GM18511 (cell line): ENCODE measurements around the gene MAB21L4.

ENCODE experiments used
- ATAC-seq: cut with Tn5 transposase; IDR thresholded peaks from one replicate; pipeline ENCODE4 v1.9.1; 2021; ENCODE audit warnings: mild to moderate bottlenecking, moderate library complexity; ENCODE audit not compliant: unreplicated experiment

The MAB21L4 gene

DNA sequence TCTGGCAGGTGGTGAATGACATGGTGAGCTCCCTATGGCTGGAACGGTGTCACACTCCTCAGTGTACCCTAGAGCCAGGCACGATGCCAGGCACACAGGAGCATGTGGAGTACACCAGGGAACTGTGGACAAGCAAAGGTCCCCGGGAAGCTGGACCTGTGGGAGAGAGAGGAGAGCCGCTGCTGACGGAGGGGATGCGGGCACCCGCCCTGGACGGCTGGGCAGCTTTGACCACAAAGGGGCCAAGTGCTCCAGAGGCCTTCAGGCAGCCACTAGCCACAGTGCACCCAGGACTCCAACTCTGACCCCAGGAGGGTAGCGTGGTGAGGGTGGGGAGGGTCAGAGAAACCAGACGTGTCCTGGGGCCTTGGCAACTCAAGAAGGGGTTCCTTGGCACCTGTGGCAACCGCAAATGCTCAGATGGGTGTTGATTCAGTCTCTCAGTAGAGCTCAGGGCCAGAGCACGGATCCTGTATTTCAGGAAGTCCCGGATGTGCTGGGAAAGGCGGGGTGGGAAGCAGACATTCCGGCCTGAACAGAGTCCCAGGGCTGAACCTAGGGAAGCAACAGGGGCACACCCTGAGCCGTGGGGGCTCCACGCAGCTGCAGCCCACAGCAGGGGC, 2.3 kb upstream of the MAB21L4 start:
- ATAC-seq: no peak

DNA sequence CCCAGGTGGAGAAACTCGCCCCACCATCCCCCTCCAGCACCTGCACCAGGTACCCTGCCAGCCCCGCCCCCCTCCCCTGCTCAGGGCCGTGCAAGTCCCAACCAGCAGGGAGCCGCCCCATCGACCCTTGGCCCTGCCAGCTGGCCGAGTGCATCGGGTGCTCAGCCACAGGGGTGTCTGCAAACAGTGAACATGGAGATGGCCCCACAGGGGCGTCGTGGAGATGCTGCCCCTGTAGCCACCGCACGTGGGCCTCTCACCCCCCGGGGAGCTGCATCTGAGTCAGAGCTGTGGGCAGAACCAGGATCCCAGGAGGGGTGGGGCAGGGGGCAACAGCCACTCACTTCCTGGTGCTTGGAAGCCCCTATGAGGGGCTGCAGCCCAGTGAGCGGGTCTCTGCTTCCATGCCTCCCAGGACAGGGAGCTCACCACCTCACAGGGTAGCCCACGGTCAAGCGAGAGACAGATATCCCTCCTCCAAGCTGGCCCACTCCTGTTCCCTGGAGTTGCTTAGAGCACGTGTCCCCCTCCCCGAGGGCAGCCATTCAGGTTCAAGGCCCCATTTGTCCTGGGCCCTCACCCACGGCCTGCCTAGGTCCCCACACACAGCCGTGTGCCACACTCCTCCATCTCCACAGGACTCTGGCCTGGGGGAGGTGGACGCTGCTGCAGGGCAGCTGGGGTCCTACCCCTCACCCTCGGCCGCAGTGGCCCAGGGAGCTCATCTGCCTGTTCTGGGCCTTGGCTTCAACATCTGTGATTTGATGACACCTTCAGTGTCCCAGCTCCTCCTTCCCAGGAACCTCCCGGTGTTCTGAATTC, 1.1 kb upstream of the MAB21L4 start:
- no peak for ATAC-seq

DNA sequence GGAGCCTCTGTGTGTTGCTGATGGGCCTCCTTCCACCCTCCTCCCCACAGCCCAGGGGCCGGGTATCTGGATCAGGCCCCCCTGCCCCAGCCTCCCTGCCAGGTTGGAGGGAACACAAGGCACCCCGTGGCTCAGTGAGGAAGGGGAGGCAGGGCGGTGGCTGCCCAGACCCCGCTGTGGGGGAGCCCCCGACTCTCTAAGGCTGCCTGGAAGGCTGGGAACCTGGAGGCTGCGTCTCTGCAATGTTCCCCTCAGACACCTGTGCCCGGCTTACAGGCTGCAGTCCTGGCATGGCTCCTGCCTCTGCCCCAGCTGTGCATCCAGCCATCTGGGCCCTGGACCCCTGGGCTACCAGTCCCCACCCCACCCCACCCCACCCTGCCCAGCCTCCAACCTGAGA, 438 bp upstream of the MAB21L4 start:
- ATAC-seq: no peak

DNA sequence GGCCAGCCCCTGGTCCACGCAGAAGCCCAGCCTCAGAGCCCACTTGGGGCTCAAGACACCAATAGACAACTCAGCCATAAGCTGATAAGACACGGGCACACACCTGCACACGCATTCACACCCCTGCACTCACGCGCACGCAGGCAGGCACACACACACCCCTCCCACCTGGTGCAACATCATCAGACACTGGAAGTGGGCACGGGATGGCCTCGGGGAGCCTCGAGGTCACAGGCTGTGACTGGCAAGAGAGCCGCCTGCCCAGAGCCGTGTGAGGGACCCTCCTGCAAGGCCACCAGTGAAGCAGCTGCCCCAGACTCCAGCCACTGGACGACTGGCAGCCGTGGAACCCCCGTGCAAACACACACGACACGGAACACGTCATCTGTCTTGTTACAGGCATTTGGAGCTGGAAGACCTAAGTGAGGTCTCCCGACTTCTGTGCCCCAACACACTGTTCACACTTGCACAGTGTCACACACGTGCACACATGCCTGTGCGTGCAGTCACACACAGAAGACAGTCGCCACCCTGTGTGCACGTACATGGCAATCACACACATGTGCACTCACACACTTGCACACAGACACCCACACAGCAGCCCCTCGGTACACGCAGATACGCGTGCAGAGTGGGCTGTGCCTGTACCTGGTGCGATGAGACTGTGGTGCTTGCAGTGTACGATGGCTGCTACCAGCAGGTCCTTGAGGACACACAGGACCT, 959 bp downstream of the MAB21L4 start:
- ATAC-seq: no peak

DNA sequence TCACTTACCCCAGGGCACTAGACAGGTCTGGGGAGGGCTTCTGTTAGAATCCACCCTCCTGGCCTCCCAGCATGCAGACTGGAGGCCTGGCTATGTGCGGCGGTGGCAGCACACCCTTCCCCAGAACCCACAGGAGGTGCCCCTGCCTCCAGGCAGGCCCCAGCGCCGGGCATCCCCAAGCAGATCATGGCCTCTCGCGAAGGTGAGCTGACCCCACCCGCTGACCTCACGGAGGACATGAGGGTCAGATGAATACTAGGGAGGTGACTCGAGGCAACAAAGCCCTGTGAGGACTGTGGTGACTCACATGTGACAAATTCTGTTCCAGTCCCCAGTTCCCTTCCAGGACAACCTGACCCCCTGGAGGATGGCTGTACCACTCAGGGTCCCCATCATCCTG, 1.9 kb downstream of the MAB21L4 start:
- no peak for ATAC-seq

DNA sequence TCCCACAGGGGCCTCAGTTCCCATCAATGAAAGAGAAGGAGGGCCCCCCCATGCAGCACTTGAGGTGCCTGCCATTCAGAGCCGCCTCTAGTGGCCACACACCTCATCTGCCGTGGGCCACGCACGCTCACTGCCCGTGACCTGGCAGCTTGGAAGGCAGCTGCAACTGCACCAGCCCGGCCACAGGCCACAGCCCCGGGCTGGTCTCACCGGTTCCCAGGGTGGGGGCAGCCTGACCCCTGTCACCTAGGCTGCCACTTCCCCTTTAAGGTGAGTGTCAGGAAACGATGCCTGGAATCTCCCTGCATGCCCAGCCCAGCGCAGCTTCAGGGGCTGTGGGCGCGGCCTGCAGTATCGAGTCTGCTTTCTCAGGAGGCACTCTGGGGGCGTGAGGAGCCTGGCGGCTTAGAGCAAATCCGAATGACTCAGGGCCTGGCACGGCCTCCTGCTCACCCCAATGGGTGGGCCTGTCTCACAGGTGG, 2.6 kb downstream of the MAB21L4 start:
- ATAC-seq: no peak

DNA sequence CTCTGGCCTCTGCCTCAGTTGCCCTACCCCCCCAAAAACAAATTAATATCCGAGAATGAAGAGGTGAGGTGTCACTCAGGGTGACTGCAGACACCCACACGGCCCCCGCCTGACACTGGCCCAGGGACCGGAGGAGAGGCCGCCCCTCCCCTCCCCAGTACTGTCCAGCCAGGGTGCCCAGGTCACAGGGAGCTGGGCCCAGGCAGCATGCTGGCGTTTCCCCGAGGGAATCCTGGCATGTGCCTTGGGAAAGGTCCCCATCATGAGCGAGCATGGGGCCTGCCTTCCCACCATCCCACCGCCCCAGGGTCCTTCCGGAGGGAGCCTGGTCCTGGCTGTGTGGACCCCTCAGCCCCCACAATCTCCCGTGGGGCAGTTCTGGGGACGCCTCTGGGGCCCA, 3.0 kb downstream of the MAB21L4 start:
- ATAC-seq: no peak

DNA sequence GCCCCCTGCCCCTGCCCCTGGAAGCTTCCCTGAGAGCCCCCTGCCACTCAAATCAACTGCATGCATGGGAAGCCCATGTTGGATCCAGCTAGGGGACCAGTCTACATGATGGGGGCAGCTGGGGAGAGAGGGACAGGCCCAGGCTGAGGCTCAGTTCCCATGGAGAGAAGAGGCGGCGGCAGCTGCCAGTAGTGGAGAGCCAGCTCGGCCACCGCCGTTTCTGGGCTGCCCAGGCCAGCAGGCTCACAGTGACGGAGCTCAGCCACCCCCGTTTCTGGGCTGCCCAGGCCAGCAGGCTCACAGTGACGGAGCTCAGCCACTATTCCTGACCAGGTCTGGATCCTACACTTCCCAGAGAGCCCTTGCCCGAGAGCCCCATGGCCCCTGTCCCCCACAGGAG, 3.6 kb downstream of the MAB21L4 start:
- no peak for ATAC-seq

DNA sequence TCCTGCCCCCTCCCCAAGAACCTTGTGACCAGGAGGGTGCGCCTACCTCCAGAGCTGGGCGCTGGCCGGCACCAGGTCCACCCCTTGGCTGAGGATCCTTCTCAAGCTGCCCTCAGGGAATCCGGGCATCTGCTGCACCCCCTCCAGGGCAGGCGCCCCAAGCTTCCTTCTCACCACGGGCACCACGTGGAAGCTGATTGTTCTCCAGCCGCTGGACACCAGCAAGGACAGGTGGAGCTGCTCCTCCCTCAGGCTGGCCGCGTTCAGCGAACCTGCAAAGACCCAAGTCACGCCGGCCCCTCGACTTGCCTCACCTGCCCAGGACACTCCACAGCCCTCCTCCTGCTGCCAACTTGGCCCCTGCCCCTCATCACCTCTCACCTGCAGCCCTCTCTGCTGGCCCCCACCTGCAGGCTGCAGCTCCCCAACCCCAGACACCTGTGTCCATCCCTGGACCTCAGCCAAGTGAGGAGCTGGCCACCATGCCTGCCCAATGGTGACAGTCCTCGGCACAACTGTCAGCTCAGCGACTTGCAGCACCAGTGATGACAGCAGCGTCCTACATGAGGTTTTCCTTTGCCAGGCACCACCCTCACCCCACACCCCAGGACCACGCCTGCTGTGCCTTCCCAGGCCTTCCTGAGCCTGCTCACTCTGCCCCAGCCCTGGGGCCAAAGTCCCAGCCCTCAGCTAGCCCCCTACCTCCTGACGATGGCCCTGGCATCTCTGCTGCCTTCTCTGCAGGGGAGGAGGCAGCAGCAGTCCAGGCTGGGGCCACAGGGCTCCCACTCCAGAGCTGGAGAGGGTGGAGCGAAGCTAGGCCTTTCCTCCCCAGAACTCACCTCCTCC, 4.2 kb downstream of the MAB21L4 start:
- ATAC-seq: no peak

DNA sequence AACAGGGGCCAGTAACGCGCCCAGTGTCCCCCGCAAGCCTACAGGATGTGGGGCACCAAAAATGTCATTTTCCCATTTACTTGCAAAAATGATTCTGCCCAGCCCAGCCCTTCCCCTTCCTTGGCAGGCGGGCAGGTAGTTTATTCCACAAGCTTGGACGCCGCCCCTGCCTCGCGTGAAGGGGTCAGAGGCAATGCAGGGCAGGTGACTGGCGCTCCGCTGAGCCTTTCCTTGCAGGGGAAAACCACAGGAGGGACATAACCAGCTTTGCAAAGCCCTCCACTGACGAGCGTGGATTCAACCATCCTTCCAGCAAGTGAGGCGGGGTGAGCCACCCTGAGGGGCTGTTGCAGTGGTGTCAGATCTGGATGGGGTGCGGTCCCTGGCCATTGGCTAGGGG, 5.3 kb downstream of the MAB21L4 start:
- no peak for ATAC-seq

DNA sequence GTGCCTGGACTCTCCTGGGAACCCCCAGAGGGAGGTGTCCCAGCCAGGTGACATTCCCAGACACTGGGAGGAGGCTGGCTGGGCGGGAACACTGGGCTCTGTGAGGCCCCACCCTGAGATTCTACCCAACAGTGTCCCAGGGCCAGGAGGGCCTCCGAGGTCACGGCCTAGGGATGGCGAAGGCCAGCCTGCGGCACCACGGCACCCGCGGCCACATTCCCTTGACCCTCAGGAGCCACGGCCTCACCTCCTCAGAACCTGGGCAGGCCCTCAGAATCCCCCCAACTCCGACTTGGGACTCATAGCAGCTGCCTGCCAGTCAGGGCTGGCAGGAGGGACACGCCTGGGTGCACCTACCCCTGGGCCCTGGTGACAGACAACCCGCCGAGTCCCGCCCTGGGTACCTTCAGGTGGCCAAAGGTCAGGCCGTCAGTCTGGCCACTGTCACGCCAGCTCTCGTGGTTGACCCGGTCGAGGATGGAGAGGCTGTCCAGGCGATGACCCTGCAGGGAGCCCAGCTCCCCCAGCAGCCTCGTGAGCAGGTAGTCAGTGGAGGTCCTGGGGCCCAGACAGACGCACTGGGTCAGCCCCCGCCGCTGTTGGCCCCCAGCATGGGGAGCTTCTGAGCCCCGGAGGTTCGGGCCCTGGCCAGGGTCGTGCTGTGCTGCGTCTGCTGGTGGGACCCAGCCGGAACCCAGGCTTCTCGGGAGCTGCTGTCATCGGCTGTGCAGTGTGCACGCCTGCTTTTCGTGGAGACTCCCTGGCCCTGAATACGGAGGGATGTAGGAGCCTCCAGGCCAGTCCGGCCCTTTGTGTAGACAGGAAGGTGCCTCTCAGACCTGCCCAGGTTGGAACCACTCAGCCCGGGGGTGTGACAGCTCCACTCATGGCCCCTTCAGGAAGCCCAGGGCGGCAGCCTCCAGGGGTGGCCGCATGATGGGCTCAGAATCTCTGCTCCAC, 6.1 kb downstream of the MAB21L4 start:
- ATAC-seq: no peak

DNA sequence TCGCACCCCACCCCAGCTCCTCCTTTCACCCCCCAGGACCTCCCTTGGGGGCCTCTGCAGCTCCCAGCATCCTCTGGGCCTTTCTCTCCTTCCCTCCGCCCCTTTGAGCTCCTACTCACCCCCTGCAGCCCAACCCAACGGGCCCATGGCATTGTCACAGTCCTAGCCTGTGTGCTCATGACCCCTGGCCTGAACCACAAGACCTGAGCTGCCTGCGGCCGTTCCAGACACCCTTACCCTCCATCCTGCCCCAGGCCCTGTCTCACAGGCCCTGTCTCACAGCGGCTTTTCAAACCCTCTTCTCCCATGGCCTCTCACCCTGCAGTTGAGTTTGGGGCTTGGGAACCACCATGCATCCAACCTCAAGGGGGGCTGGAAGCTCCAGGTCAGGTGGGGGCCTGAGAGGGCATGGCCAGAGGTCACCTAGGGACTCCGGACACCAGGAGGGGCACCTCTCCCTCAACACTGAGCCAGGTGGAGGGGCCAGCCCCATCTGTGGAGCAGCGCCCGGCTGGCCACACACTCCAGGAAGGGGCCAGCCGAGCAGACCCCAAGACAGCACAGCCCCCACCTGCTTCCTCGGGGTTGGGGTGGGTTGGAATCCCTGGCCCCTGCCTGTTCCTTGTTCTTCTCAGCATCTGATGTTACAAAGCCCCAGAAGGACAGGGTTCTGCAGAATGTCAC, 6.9 kb downstream of the MAB21L4 start:
- no peak for ATAC-seq

DNA sequence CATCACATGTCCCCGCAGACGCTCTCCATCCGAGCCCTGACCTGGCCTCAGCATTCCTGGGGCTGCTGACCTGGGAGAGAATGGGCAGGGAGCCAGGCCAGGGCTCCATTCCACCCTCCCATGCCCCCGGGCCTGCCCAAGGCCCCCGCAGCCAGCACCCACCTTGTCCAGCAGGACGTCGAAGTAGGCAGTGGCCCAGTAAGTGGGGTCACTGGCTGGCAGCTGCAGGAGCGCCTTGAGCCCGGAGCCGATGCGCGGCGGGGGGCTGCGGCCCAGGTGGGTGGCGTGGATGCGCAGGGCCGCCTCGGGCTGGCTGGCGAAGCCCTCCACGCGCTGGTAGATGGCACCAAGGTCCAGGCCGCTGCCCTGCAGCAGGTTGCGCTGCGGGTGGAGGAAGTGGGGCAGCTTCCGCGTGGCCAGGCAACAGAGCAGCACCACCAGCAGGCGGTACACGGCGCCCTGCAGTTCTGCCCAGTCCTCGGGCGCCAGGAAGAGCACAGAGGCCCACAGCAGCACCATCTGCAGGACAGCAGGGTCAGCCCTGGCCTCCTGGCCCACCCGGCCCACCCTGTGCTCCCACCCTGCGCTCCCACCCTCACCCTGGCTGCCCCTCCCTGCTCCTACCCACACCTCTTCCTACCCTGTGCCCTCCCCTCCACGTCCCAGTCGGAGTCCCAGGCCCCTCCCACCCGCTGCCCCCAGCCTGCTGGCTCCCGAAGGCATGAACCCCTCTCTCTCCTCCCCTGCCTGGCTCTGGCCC, 7.6 kb downstream of the MAB21L4 start:
- ATAC-seq: no peak

DNA sequence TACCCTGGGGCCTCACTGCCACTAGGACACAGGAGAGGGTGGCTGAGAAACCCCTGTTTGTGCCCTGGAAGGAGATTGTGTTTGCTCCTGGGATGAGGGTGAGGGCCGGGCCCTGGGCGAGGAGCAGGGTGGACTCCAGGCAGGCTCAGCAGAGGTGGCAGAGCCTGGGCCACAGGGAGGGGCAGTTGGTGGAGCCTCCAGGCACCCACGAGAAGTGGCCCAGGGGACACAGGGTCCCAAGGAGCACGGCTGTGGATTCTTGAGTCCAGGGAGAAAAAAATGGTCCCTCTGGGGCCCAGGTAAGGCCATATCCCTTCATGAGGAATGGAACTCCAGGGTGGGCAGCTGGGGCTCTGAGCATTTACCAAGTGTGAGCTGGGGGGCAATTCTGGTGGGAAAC, 8.3 kb downstream of the MAB21L4 start:
- no peak for ATAC-seq

DNA sequence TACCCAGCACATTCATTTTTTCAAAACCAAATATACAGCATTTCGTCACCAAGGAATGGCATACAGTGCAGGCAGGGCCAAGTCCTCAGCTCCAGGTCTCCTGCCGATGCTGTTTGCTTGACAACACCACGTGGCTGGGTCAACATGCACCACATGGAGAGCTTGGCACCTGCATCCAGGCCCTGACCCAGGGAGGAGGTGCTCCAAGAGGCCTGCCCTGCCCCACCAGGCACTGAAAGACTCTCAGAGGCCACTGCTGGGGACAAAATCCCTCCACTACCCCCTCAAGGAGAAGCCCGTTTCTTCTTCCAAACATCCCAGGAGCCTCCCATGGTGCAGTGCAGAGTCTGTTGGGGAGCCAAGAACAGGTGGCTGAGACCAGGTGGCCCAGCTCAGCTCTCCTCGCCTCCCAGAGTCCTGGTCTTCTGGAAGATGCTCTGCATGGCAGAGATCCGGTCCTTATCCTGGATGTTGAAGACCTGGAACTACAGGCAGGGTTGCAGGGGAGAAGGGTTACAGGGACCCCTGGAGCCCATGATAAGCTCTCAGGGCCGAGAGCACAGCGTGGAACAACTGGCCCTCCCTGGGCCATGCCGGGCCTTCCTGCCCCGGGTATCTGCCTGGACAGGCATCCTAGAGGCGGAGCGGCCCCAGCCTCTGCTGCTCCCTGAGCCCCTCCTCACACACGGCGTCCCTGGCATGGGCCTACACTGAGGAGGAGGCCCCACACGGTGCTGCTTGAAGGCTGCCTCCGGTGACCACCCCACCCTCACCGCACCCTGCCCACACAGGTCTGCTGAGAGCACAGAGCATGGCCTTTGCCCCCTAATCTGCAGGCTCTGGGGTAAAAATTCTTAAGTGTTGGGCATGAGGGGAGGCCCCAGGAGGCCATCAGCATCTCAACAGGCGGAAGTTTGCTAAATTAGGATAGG, 9.0 kb downstream of the MAB21L4 start:
- no peak for ATAC-seq

DNA sequence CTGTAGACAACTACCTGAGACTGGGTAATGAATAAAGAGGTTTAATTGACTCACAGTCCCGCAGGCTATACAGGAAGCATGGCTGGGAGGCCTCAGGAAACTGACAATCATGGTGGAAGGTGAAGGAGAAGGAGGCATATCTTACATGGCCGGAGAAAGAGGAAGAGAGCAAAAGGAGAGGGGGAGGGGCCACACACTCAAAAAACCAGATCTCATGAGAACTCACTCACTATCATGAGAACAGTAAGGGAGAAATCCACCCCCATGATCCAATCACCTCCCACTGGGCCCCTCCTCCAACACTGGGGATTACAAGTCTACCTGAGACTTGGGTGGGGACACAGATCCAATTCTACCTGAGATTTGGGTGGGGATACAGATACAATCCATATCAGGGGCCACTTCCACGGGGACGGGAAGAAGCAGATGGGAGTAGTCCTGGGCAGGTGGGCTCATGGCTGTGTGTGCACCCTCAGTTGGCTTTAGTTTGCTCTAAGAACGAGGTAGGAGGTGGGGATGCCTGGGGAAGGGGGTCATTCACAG, 9.9 kb downstream of the MAB21L4 start:
- ATAC-seq: no peak

DNA sequence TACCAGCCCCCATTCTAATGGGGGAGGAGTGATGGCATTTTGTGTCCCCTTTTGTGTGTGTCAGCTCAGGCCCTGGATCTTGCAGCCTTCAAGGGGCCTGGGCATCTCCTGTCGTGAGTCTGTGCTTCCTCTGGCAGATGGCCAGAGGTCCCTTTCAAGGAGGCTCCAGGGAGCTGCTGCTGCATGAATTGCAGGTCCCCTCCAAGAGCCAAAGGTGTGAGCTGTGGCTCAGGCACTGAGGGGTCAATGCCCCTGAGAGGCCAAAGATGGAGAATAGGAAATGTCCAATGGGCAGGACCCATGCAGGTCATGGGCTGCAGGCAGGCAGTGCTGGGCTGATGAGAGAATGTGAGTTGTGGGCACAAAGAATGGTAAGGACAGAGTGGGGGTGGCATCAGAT, 10.4 kb downstream of the MAB21L4 start:
- ATAC-seq: no peak
